AG04449 (cell line): ENCODE results near the gene LZTR1.

Experiments used
- CTCF ChIA-PET: fragments of 350-600 bp; formaldehyde crosslinking; extraction: SDS; loops from one replicate; lab custom pipeline; 2021; ENCODE audit warnings: antibody characterized with exemption; lab: Yijun Ruan, JAX
- POLR2A ChIA-PET: fragments of 400-600, 350-600 bp; formaldehyde crosslinking; extraction: SDS; loops from one replicate; lab custom pipeline; 2020; ENCODE audit warnings: antibody characterized with exemption, inconsistent platforms; lab: Yijun Ruan, JAX
- DNase-seq: peaks from one replicate; pipeline ENCODE4 v3.0.0-alpha.2; 2010; ENCODE audit warnings: low read depth, low spot score
- H3K4me3 ChIP-seq: 2 replicates; pipeline ENCODE4 v1.5.1; 2011; ENCODE audit warnings: low read depth, mild to moderate bottlenecking, control low read depth, low read length
- CTCF ChIP-seq: IDR thresholded peaks from one replicate; pipeline ENCODE4 v1.5.1; 2011; ENCODE audit warnings: mild to moderate bottlenecking, moderate library complexity, low read length, control low read depth, inconsistent platforms; ENCODE audit not compliant: insufficient read depth; ENCODE audit errors: missing control alignments

The LZTR1 gene

GRCh38 chr22:21014726-21015465 lies 32.8 kb downstream of the LZTR1 start, which contains the start of gene P2RX6:
P2RX6 (plus strand) TSS chr22:21015165; CDS start chr22:21015175, 10 bp downstream.
- peak within 1 kb of the TSS; percentile 69 for H3K4me3 ChIP-seq
- CTCF ChIA-PET = interaction anchor here (0.9 to 3.4 kb wide), 4 partner anchors 13 to 87 kb away, joined by 4 to 9 read pairs (median 7); partner anchors contain the start of genes LZTR1 and THAP7
- POLR2A ChIA-PET = interaction anchor here (0.8 to 1.4 kb wide), 3 partner anchors 12 to 33 kb away, joined by 3 to 4 read pairs (median 3); partner anchors contain the start of gene LZTR1
- TF ChIP-seq CTCF = no peak
- no peak for DNase-seq

GRCh38 chr22:21015466-21016006 lies 33.4 kb downstream of the LZTR1 start:
- POLR2A ChIA-PET = interaction anchor here (0.8 to 1.4 kb wide), 3 partner anchors 13 to 34 kb away, joined by 3 to 4 read pairs (median 3); partner anchors contain the start of gene LZTR1
- no peak for DNase-seq
- H3K4me3 ChIP-seq = peak overlapping the region; percentile 69
- CTCF ChIA-PET = interaction anchor here (1.8 to 3.4 kb wide), 3 partner anchors 12 to 86 kb away, joined by 5 to 9 read pairs (median 9); partner anchors contain the start of gene LZTR1
- no peak for TF ChIP-seq CTCF

GRCh38 chr22:21016644-21017420 lies 34.7 kb downstream of the LZTR1 start:
- TF ChIP-seq CTCF = no peak
- POLR2A ChIA-PET = no interaction called here
- DNase-seq = no peak
- no peak overlapping the region for H3K4me3 ChIP-seq
- CTCF ChIA-PET = interaction anchor here (3.4 kb wide), 1 partner anchor 11 kb away, joined by 9 read pairs; no protein-coding TSS in a partner anchor

GRCh38 chr22:21018314-21018713 lies 36.2 kb downstream of the LZTR1 start:
- no peak for TF ChIP-seq CTCF
- DNase-seq = no peak
- ChIA-PET POLR2A (no interaction called here), CTCF (interaction anchor here (0.9 kb wide), 1 partner anchor 83 kb away, joined by 3 read pairs; no protein-coding TSS in a partner anchor)
- no peak overlapping the region for H3K4me3 ChIP-seq

- no peak overlapping the region for H3K4me3 ChIP-seq
- ChIA-PET POLR2A (no interaction called here), CTCF (interaction anchor here (0.6 to 1.7 kb wide), 6 partner anchors 8 to 369 kb away, joined by 3 to 4 read pairs (median 3); no protein-coding TSS in a partner anchor)
- DNase-seq = no peak
- TF ChIP-seq CTCF = peak; percentile 35
Observed at GRCh38 chr22:21020802-21021429, 38.8 kb downstream of the LZTR1 start.
